Measurements from ENCODE around the gene EBI3.
"Not testable (repeated sequence)": the region's sequence is repeated elsewhere in the genome, so short reads cannot be mapped to it uniquely, and the experiment has no call there.

The EBI3 gene

DNA sequence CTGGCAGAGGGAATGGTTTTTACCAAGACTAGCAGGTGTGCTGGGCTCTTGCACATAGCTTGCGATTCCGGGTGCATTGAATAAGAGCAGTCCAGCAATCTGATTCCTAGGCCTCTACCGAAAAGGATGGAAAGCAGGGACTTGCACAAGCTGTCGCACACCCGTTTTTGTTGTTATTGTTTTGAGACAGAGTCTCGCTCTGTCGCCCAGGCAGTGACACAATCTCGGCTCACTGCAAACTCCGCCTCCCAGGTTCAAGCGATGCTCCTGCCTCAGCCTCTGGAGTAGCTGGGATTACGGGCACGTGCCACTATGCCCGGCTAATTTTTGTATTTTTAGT is 5.5 kb downstream of the EBI3 start:
- no peak for DNase-seq (ENCODE audit: low read depth)

- not testable (repeated sequence) for DNase-seq (ENCODE audit: low read depth)
These were observed 8.2 kb downstream of the EBI3 start for GRCh38 chr19:4237510-4237909.

- no peak for DNase-seq (ENCODE audit: low read depth)
These were observed 9.5 kb downstream of the EBI3 start for GRCh38 chr19:4238831-4239230.

DNA sequence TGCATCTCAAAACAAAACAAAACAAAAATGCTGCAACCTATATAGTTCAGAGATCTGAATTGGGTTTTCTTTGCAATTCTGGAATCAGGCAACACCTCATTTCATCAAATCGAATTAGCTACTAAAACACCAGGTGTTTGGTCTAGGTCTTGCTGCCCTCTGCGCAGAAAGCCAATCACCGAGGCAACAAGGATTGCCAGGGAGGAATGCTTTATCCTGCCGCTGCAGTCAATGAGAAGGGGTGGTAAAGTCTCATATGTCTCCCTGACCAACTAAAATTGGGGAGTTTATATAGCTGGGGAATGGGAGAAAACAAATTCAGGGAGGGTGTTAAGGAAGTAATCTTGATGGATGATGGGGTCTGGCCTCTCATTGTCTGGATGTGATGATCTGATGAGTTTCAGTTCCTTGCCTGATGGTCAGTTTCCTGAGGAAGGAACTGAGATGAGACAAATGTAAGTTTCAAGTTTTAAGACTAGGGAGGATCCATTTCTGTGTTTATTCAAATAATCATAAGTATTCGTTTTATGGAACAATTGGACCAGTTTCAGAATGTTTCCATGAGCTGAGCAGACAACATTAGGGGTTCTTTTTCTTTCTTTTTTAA is 12.6 kb downstream of the EBI3 start:
- no peak for DNase-seq (ENCODE audit: low read depth)

- not testable (repeated sequence) for DNase-seq (ENCODE audit: low read depth)
These were observed 16.6 kb downstream of the EBI3 start for GRCh38 chr19:4245938-4246337.

- peak; percentile 96 for DNase-seq (ENCODE audit: low read depth)
These were observed 17.7 kb downstream of the EBI3 start, which contains the start of gene YJU2 for GRCh38 chr19:4246767-4247593. Gene YJU2 (plus strand): TSS chr19:4247080. CDS start chr19:4247147, 67 bp downstream.

DNA sequence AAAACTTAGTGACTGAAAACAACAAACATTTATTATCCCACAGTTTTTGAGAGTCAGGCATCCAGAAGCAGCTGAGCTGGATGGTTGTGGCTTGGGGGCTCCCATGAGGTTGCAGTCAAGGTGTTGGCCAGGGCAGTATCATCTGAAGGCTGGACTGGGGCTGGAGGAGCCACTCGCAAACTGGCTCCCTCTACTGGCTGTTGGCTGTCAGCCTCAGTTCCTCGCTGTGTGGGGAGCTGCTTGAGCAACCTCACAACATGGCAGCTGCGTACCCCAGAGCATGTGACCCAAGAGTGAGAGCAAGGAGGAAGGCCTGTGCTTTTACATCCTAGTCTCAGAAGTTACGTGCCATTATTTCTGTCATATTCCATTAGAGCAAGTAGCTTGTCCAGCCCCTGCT is 27.2 kb downstream of the EBI3 start:
- no peak for DNase-seq (ENCODE audit: low read depth)

DNA sequence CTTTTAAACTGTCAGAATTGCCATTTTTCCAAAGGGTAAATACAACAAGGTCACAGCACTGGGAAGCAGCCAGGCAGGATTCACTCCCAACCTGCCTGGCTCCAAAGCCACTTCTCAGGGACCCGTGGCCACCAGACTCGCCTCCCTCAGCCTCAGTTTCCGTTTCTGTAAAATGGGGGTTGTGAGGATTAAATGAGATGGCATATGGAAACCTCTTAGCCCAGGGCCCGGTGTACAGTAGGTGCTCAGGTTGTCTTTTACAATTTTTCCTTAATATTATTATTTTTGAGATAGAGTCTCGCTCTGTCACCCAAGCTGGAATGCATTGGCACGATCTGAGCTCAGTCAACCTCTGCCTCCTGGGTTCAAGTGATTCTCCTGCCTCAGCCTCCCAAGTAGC is 27.7 kb downstream of the EBI3 start:
- no peak for DNase-seq (ENCODE audit: low read depth)

GRCh38 chr19:4258181-4258580 is 28.9 kb downstream of the EBI3 start:
- no peak for DNase-seq (ENCODE audit: low read depth)

DNA sequence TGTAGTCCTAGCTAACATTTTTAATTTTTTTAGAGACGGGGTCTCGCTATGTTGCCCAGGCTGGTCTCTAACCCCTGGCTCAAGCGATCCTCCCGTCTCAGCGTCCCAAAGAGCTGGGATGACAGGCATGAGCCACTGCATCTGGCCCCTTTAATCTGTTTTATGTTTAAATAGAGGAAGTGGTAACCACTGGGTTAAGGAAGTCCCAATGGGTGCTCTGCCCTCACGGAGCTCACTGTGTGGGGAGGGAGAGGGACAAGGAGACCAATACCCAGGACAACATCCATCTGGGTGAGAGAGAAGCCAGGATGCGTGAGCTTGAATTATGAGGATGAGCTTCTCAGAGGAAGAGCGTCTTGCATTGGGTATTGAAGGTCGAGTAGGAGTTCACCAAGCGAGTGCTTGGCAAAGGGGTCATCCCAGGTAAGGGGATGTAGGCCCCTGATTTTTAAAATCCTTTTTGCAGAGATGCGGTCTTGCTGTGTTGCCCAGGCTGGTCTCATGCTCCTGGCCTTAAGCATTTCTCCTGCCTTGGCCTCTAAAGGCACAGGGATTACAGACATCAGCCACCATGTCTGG is 31.4 kb downstream of the EBI3 start:
- no peak for DNase-seq (ENCODE audit: low read depth)

DNA sequence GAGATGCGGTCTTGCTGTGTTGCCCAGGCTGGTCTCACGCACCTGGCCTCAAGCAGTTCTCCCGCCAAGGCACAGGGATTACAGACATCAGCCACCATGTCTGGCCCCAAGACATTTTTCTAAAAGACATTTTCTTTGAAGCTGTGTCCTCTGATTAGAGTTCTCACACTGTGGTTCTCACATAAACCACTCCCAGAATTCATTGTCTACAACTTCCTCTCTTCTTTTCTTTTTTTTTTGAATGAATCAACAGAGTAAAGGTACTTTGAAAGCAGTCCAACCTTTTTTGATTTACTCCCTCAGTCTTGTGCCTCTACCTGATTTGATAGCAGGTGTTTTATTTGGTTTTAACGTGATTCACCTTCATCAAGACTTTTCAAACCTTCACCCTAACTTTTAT is 35.5 kb downstream of the EBI3 start:
- DNase-seq (ENCODE audit: low read depth): no peak

GRCh38 chr19:4266253-4267000 is 37.1 kb downstream of the EBI3 start:
- no peak for DNase-seq (ENCODE audit: low read depth)

DNA sequence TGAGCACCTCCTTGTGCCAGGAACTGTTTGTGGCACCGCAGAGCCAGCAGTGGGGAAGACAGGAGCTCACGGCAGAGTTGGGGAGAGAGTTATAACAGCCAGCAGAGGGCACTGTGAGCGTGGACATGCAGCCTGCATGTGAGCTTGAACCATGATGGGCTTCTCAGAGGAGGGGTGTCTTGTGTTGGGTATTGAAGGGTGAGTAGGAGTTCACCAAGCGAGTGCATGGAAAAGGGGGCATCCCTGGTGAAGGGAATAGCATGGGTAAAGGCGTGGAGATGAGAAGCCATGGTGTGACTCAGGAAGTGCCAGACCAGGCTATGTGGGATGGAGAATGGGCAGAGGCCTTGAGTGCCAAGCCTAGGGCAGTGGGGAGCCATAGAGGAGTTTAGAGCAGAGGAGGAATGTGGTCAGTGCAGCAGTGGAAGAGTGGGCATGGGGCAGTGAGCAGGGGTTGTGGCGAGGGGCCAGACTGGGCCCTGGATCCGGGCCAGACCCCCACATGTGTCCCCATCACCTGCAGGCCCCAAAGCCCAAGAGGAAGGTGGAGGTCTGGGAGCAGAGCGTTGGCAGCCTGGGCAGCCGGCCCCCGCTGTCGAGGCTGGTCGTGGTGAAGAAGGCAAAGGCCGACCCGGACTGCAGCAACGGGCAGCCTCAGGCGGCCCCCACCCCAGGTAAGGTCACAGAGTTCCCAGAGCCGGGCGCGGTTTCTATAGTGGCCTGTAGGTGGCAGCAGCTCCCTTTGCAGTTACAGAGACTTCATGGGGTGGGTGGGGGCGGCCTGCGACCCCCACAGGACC is 38.0 kb downstream of the EBI3 start:
- peak; percentile 26 for DNase-seq (ENCODE audit: low read depth)

- DNase-seq (ENCODE audit: low read depth): no peak
These were observed 38.8 kb downstream of the EBI3 start for GRCh38 chr19:4267901-4268815.

- no peak for DNase-seq (ENCODE audit: low read depth)
These were observed 39.6 kb downstream of the EBI3 start for GRCh38 chr19:4268816-4269430.

GRCh38 chr19:4272894-4273293 is 43.6 kb downstream of the EBI3 start:
- no peak for DNase-seq (ENCODE audit: low read depth)

DNA sequence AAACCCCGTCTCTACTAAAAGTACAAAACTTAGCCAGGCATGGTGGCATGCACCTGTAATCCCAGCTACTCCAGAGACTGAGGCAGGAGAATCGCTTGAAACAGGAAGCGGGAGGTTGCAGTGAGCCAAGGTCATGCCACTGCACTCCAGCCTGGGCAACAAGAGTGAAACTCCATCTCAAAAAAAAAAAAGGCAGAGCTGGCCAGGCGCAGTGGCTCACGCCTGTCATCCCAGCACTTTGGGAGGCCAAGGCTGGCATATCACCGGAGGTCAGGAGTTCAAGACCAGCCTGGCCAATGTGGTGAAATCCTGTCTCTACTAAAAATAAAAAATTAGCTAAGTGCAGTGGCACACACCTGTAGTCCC is 45.0 kb downstream of the EBI3 start:
- not testable (repeated sequence) for DNase-seq (ENCODE audit: low read depth)

GRCh38 chr19:4277191-4277696 is 47.9 kb downstream of the EBI3 start:
- no peak for DNase-seq (ENCODE audit: low read depth)

- no peak for DNase-seq (ENCODE audit: low read depth)
These were observed 48.7 kb downstream of the EBI3 start for GRCh38 chr19:4278010-4278409.

Measured in HS-27A (cell line).